Mucosa of descending colon (tissue), 3 donors: ENCODE results near the gene ST3GAL4. TPM values are rescaled to one million over a fixed set of nuclear protein-coding genes. Genes with fewer than 3 reads are reported as not detected.

Experiments
- ATAC-seq: fragments of 200-7000 bp; cut with Tn5 transposase; one replicate; pipeline ENCODE4 v1.9.1; 2020; ENCODE audit warnings: mild to moderate bottlenecking, moderate library complexity
- DNase-seq, 3 donors: peaks; one replicate each; pipeline ENCODE4 v3.0.0-alpha.2; 2020
- H3K36me3 ChIP-seq: fragments of 200-600 bp; one replicate; pipeline ENCODE4 v1.8.0; 2021; ENCODE audit warnings: low read depth, mild to moderate bottlenecking
- H3K4me1 ChIP-seq: fragments of 200-600 bp; one replicate; pipeline ENCODE4 v1.8.0; 2021; ENCODE audit warnings: low read depth, mild to moderate bottlenecking
- H3K4me3 ChIP-seq: fragments of 200-600 bp; one replicate; pipeline ENCODE4 v1.8.0; 2021; ENCODE audit warnings: mild to moderate bottlenecking
- H3K9me3 ChIP-seq: fragments of 200-600 bp; one replicate; pipeline ENCODE4 v1.8.0; 2021; ENCODE audit warnings: mild to moderate bottlenecking
- CTCF ChIP-seq: fragments of 200-600 bp; IDR thresholded peaks from one replicate; pipeline ENCODE4 v1.8.0; 2022; ENCODE audit warnings: antibody characterized with exemption, mild to moderate bottlenecking
- intact Hi-C, 2 donors: fragments of 100-400 bp; cut with DNase I in 1 of 2; cut with micrococcal nuclease in 1 of 2; formaldehyde crosslinking; loops; one replicate each; pipeline versions ENCODE4 v1.11.0 to v1.11.1; 2022; cut with DNase I, micrococcal nuclease
- total RNA-seq, 3 donors: library from RNA; stranded (reverse); fragmentation: NEBNext Ultra II Directional in 2 of 3; extraction: Animal tissue kit (Norgen Biotek cat#: 25700) in 2 of 3; gene quantifications; one replicate each; pipeline versions ENCODE4 v1.2.1 to v1.2.4, GENCODE V29; 2021 to 2023
- donor health status: DM: no; HTN: no; CAD: no; lungs with moderate emphysema.
- donor health status: DM: no; HTN: no; CAD: no.
- donor health status: DM: no; HTN: yes; CAD: no.

Gene ST3GAL4
- total RNA-seq, 3 donors from 2014 or later, result 94.7 to 460 (median 217) TPM

- intact Hi-C loops, result no loop called here
- no peaks in the 10 kb centered on the region for H3K36me3 ChIP-seq
- TF ChIP-seq CTCF, result no peak
- no peak overlapping the region for H3K4me3 ChIP-seq
- DNase-seq (no peak), ATAC-seq (no peak)
- peaks cover 45% of the 10 kb centered on the region for H3K4me1 ChIP-seq
- H3K9me3 ChIP-seq, result no peaks in the 10 kb centered on the region
Measured at GRCh38 chr11:126426820-126427749, 71.6 kb downstream of the ST3GAL4 start.

- peaks cover 32% of the 10 kb centered on the region for H3K4me1 ChIP-seq
- DNase-seq (peak; percentile 64 to 75 (median 71)), ATAC-seq (peak; percentile 80)
- TF ChIP-seq CTCF, result no peak
- H3K9me3 ChIP-seq, result no peaks in the 10 kb centered on the region
- no peaks in the 10 kb centered on the region for H3K36me3 ChIP-seq
- intact Hi-C loops, result no loop called here
- H3K4me3 ChIP-seq, result no peak overlapping the region
Measured at GRCh38 chr11:126430581-126431335, 75.3 kb downstream of the ST3GAL4 start.

GRCh38 chr11:126431401-126432064 lies 76.0 kb downstream of the ST3GAL4 start:
- DNase-seq (peak; percentile 71 to 88 (median 78)), ATAC-seq (peak; percentile 84)
- no peaks in the 10 kb centered on the region for H3K36me3 ChIP-seq
- intact Hi-C loops, result no loop called here
- no peaks in the 10 kb centered on the region for H3K9me3 ChIP-seq
- H3K4me3 ChIP-seq, result no peak overlapping the region
- peaks cover 32% of the 10 kb centered on the region for H3K4me1 ChIP-seq
- no peak for TF ChIP-seq CTCF

- Histone ChIP-seq H3K36me3 (no peaks in the 10 kb centered on the region), H3K4me1 (peaks cover 31% of the 10 kb centered on the region), H3K9me3 (no peaks in the 10 kb centered on the region), H3K4me3 (no peak overlapping the region)
- ATAC-seq, result no peak
- no peak for TF ChIP-seq CTCF
- intact Hi-C loops, result no loop called here
- DNase-seq, result no peak
Measured at GRCh38 chr11:126432065-126432461, 76.6 kb downstream of the ST3GAL4 start.

- no peak for TF ChIP-seq CTCF
- Histone ChIP-seq H3K36me3 (no peaks in the 10 kb centered on the region), H3K9me3 (no peaks in the 10 kb centered on the region), H3K4me3 (no peak overlapping the region), H3K4me1 (peaks cover 28% of the 10 kb centered on the region)
- peak in 1 of 3 donors; percentile 27 for DNase-seq
- no peak for ATAC-seq
- intact Hi-C loops, result no loop called here
Measured at GRCh38 chr11:126432525-126432924, 77.0 kb downstream of the ST3GAL4 start.
